ENCODE data around the gene ACTN1. TPM values are rescaled to one million over a fixed set of nuclear protein-coding genes. Genes with fewer than 3 reads are reported as not detected.
"Not testable (repeated sequence)": the region's sequence is repeated elsewhere in the genome, so short reads cannot be mapped to it uniquely, and the experiment has no call there.

Gene ACTN1
- polyA plus RNA-seq, 1 of the 3 experiments (the other 2 are of a cell fraction), result 319 TPM

DNA sequence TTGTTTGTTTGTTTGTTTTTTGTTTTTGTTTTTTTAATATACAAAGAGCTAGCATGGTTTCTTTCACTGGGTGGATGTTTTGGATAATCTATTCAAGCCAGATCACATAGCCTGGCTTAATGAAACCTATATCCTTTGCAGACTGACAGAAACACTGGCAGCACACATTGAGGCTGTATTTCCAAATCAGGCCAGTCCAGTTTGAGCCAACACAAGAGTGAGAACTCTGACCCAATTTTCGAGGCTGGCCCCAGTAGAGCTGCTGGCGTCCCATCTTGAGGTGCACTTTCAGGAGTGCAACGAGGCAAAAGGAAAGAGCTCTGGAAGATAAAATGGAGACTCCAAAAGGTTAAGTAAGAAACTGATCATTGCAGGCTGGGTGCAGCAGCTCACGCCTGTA lies 43.9 kb upstream of the ACTN1 start:
- POLR2A ChIA-PET, result no interaction called here
- WGBS (ENCODE audit: low lambda C conversion rate), result 77% methylated on average over 4 of the region's 4 CpGs
- CTCF ChIA-PET, result interaction anchor here (1.6 kb wide), 1 partner anchor 9 kb away, joined by 3 read pairs; no protein-coding TSS in a partner anchor

DNA sequence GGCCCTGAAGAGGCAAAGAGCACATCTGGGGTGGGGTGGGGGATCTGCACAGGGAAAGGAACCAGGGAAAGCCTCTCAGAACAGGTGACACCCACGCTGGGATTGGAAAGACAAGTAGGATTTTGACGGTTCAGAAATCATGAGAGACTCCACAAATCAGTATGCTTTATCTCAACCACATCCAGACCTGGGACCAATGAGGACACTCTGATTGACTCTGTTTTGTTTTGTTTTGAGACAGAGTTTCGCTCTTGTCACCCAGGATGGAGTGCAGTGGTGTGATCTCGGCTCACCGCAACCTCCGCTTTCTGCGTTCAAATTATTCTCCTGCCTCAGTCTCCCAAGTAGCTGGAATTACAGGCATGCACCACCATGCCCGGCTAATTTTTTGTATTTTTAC lies 43.0 kb upstream of the ACTN1 start:
- H3K79me2 ChIP-seq (ENCODE audit: insufficient read depth); H3K9me2 ChIP-seq; H2AFZ ChIP-seq (ENCODE audit: low read depth); H4K20me1 ChIP-seq (ENCODE audit: insufficient read depth); H3K9me3 ChIP-seq; H3F3A ChIP-seq (replicated peaks; ENCODE audit: insufficient read depth); POLR2A ChIA-PET; H3K27me3 ChIP-seq (ENCODE audit: insufficient read depth); H3K4me1 ChIP-seq (ENCODE audit: control insufficient read depth in 1 of 2, insufficient read depth in 2 of 2, low read depth in 1 of 2, low read length in 1 of 2); H3K4me3 ChIP-seq (ENCODE audit: low read depth in 2 of 2, low read length in 1 of 2); DNase-seq; H3K4me2 ChIP-seq; H3K9ac ChIP-seq; H3K27ac ChIP-seq (ENCODE audit: low read depth in 2 of 2, low read length in 1 of 2); H3K36me3 ChIP-seq (replicated peaks in 1 of 2; ENCODE audit: control insufficient read depth in 1 of 2, insufficient read depth in 2 of 2, low read length in 1 of 2); CTCF ChIA-PET: not testable (repeated sequence)
- 92% methylated on average over 8 of the region's 8 CpGs for WGBS (ENCODE audit: low lambda C conversion rate)

More for the DNA sequence above, 43.9 kb upstream of the ACTN1 start:
- Histone ChIP-seq H3K79me2 (ENCODE audit: insufficient read depth) (no peaks in the 10 kb centered on the region), H3K27ac (ENCODE audit: low read depth in 2 of 2, low read length in 1 of 2) (no peak overlapping the region), H3K4me1 (ENCODE audit: control insufficient read depth in 1 of 2, insufficient read depth in 2 of 2, low read depth in 1 of 2, low read length in 1 of 2) (no peaks in the 10 kb centered on the region), H3K27me3 (ENCODE audit: insufficient read depth) (no peaks in the 10 kb centered on the region), H3K9me3 (no peaks in the 10 kb centered on the region), H4K20me1 (ENCODE audit: insufficient read depth) (no peaks in the 10 kb centered on the region), H3K4me3 (ENCODE audit: low read depth in 2 of 2, low read length in 1 of 2) (no peak overlapping the region), H3K9me2 (no peaks in the 10 kb centered on the region), H3K4me2 (no peak overlapping the region), H3K9ac (no peak overlapping the region), H3F3A (replicated peaks; ENCODE audit: insufficient read depth) (no peaks in the 10 kb centered on the region), H3K36me3 (replicated peaks in 1 of 2; ENCODE audit: control insufficient read depth in 1 of 2, insufficient read depth in 2 of 2, low read length in 1 of 2) (no peaks in the 10 kb centered on the region), H2AFZ (ENCODE audit: low read depth) (no peak overlapping the region)
- TF ChIP-seq CHD2 (IDR thresholded peaks at IDR 0.05; ENCODE audit: low read length, partially characterized antibody) (no peak), RFX5 (IDR thresholded peaks at IDR 0.05; ENCODE audit: low read length) (no peak), NRF1 (IDR thresholded peaks at IDR 0.05; ENCODE audit: low read depth, low read length) (no peak), TEAD4 (IDR thresholded peaks at IDR 0.05; ENCODE audit: borderline replicate concordance, insufficient read depth) (no peak), RCOR1 (IDR thresholded peaks at IDR 0.05; ENCODE audit: low read length) (no peak), SIN3A (IDR thresholded peaks at IDR 0.05; ENCODE audit: borderline replicate concordance, low read depth, low read length) (no peak)
- TF ChIP-seq, protein P1, sequence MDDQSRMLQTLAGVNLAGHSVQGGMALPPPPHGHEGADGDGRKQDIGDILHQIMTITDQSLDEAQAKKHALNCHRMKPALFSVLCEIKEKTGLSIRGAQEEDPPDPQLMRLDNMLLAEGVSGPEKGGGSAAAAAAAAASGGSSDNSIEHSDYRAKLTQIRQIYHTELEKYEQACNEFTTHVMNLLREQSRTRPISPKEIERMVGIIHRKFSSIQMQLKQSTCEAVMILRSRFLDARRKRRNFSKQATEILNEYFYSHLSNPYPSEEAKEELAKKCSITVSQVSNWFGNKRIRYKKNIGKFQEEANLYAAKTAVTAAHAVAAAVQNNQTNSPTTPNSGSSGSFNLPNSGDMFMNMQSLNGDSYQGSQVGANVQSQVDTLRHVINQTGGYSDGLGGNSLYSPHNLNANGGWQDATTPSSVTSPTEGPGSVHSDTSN (IDR thresholded peaks at IDR 0.05), result no peak
- TF ChIP-seq, protein P2, sequence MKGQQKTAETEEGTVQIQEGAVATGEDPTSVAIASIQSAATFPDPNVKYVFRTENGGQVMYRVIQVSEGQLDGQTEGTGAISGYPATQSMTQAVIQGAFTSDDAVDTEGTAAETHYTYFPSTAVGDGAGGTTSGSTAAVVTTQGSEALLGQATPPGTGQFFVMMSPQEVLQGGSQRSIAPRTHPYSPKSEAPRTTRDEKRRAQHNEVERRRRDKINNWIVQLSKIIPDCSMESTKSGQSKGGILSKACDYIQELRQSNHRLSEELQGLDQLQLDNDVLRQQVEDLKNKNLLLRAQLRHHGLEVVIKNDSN (IDR thresholded peaks at IDR 0.05; ENCODE audit: borderline replicate concordance, low read depth), result no peak
- no peak for DNase-seq

DNA sequence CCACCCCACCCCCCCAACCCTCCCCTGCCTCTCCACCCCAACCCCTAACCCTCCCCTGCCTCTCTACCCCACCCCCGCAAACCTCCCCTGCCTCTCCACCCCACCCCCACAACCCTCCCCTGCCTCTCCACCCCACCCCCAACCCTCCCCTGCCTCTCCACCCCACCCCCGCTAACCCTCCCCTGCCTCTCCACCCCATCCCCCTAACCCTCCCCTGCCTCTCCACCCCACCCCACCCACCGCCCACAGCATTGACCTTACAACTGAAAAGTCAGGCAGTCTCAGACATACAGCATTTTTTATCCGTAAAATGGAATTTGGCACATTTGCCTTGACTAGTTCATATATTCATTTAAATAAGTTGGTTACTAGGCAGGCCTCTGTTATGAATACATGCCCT lies 38.6 kb upstream of the ACTN1 start:
- no peak for DNase-seq
- Histone ChIP-seq H2AFZ (ENCODE audit: low read depth) (no peak overlapping the region), H3K9me3 (no peaks in the 10 kb centered on the region), H3F3A (replicated peaks; ENCODE audit: insufficient read depth) (no peaks in the 10 kb centered on the region), H3K4me3 (ENCODE audit: low read depth in 2 of 2, low read length in 1 of 2) (no peak overlapping the region), H4K20me1 (ENCODE audit: insufficient read depth) (no peaks in the 10 kb centered on the region), H3K36me3 (replicated peaks in 1 of 2; ENCODE audit: control insufficient read depth in 1 of 2, insufficient read depth in 2 of 2, low read length in 1 of 2) (no peaks in the 10 kb centered on the region), H3K4me1 (ENCODE audit: control insufficient read depth in 1 of 2, insufficient read depth in 2 of 2, low read depth in 1 of 2, low read length in 1 of 2) (peaks cover 8 to 16% of the 10 kb centered on the region in 2 experiments; a peak in 2 of 4 replicates), H3K27me3 (ENCODE audit: insufficient read depth) (no peaks in the 10 kb centered on the region), H3K27ac (ENCODE audit: low read depth in 2 of 2, low read length in 1 of 2) (no peak overlapping the region), H3K9me2 (no peaks in the 10 kb centered on the region), H3K9ac (no peak overlapping the region), H3K79me2 (ENCODE audit: insufficient read depth) (no peaks in the 10 kb centered on the region), H3K4me2 (no peak overlapping the region)
- CTCF ChIA-PET, result no interaction called here
- WGBS (ENCODE audit: low lambda C conversion rate), result 91% methylated on average over 4 of the region's 4 CpGs
- no peak for TF ChIP-seq EZH2phosphoT487 (IDR thresholded peaks at IDR 0.05; ENCODE audit: borderline replicate concordance, low read depth)
- no peak for TF ChIP-seq SMC3 (IDR thresholded peaks at IDR 0.05; ENCODE audit: low read depth, low read length)
- no peak for TF ChIP-seq JUND (IDR thresholded peaks at IDR 0.05)
- no peak for TF ChIP-seq POLR2AphosphoS5 (IDR thresholded peaks at IDR 0.05; ENCODE audit: low read depth, low read length)
- TF ChIP-seq, protein P3, sequence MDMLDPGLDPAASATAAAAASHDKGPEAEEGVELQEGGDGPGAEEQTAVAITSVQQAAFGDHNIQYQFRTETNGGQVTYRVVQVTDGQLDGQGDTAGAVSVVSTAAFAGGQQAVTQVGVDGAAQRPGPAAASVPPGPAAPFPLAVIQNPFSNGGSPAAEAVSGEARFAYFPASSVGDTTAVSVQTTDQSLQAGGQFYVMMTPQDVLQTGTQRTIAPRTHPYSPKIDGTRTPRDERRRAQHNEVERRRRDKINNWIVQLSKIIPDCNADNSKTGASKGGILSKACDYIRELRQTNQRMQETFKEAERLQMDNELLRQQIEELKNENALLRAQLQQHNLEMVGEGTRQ (IDR thresholded peaks at IDR 0.05; ENCODE audit: borderline replicate concordance, low read depth, low read length), result no peak
- TF ChIP-seq YY1 (IDR thresholded peaks at IDR 0.05; ENCODE audit: low read depth), result no peak
- TF ChIP-seq TAF1 (IDR thresholded peaks at IDR 0.05; ENCODE audit: borderline replicate concordance, low read depth, low read length), result no peak
- POLR2A ChIA-PET, result no interaction called here
